CD14-positive monocyte (primary cell): Measurements from ENCODE around the gene SLC25A46. TPM values are rescaled to one million over a fixed set of nuclear protein-coding genes. Genes with fewer than 3 reads are reported as not detected.

ENCODE experiments used
- DNase-seq, 3 donors: peaks; one replicate each; pipeline ENCODE4 v3.0.0-alpha.2; 2011 to 2022
- H2AFZ ChIP-seq: 2 replicates; pipeline ENCODE4 v1.6.0; 2012; ENCODE audit warnings: mild to moderate bottlenecking, low read depth, low read length, inconsistent platforms; ENCODE audit not compliant: insufficient read depth, poor library complexity, severe bottlenecking
- H3K27ac ChIP-seq, 2 donors: 1 replicate in 1 of 2; 2 replicates in 1 of 2; pipeline ENCODE4 v1.5.1; 2012 to 2013; ENCODE audit warnings: low read length in 2 of 2, control low read depth in 1 of 2, inconsistent platforms in 1 of 2, low read depth in 1 of 2, mild to moderate bottlenecking in 1 of 2
- H3K27me3 ChIP-seq, 2 donors: one replicate each; pipeline versions ENCODE4 v1.6.0 to v1.6.1; 2011 to 2013; ENCODE audit warnings: low read length in 2 of 2; ENCODE audit not compliant: control insufficient read depth in 2 of 2, insufficient read depth in 2 of 2
- H3K36me3 ChIP-seq, 2 donors: replicated peaks in 1 of 2; 1 replicate in 1 of 2; 2 replicates in 1 of 2; pipeline versions ENCODE4 v1.5.1 to v1.6.1; 2012 to 2013; ENCODE audit warnings: low read length in 2 of 2, control low read depth in 1 of 2, inconsistent platforms in 1 of 2, mild to moderate bottlenecking in 1 of 2; ENCODE audit not compliant: insufficient read depth in 2 of 2, control insufficient read depth in 1 of 2
- H3K4me1 ChIP-seq, 2 donors: 1 replicate in 1 of 2; 2 replicates in 1 of 2; pipeline versions ENCODE4 v1.5.1 to v1.6.1; 2012 to 2013; ENCODE audit warnings: low read length in 2 of 2, control low read depth in 1 of 2, inconsistent platforms in 1 of 2, mild to moderate bottlenecking in 1 of 2, moderate library complexity in 1 of 2; ENCODE audit not compliant: insufficient read depth in 2 of 2, control insufficient read depth in 1 of 2
- H3K4me2 ChIP-seq: replicated peaks from 2 replicates; pipeline ENCODE3; 2012; ENCODE audit warnings: low read length, moderate library complexity, mild to moderate bottlenecking; ENCODE audit not compliant: poor library complexity, severe bottlenecking; ENCODE audit errors: extremely low read depth
- H3K4me3 ChIP-seq, 3 experiments: fragments of 200-600 bp in 1 of 3; sonication (generic) in 1 of 3; replicated peaks in 1 of 3; 1 replicate in 2 of 3; 2 replicates in 1 of 3; pipeline ENCODE4 v1.5.1; 2011 to 2013; ENCODE audit warnings: low read length in 3 of 3, mild to moderate bottlenecking in 3 of 3, control low read depth in 2 of 3, low read depth in 2 of 3, inconsistent platforms in 1 of 3, moderate library complexity in 1 of 3
- H3K79me2 ChIP-seq: 2 replicates; pipeline ENCODE4 v1.6.0; 2012; ENCODE audit warnings: mild to moderate bottlenecking, control low read depth, inconsistent platforms, low read length, moderate library complexity; ENCODE audit not compliant: insufficient read depth
- H3K9ac ChIP-seq: 2 replicates; pipeline ENCODE4 v1.6.0; 2017; ENCODE audit warnings: low read length, mild to moderate bottlenecking; ENCODE audit not compliant: insufficient read depth, poor library complexity, severe bottlenecking
- H3K9me3 ChIP-seq, 2 donors: replicated peaks in 1 of 2; 1 replicate in 1 of 2; 2 replicates in 1 of 2; pipeline versions ENCODE4 v1.5.1 to v1.6.1; 2012 to 2013; ENCODE audit warnings: low read length in 2 of 2, control low read depth in 1 of 2; ENCODE audit not compliant: control insufficient read depth in 1 of 2, insufficient read depth in 1 of 2
- H4K20me1 ChIP-seq: 2 replicates; pipeline ENCODE4 v1.6.0; 2012; ENCODE audit warnings: mild to moderate bottlenecking, low read length, control low read depth, moderate library complexity; ENCODE audit not compliant: insufficient read depth
- H3K27ac Mint-ChIP-seq, 7 donors: one replicate each; pipeline ENCODE4 v1.8.0; 2020; ENCODE audit warnings: mild to moderate bottlenecking in 7 of 7, mixed read lengths in 7 of 7, moderate library complexity in 6 of 7, inconsistent platforms in 2 of 7
- H3K27me3 Mint-ChIP-seq, 3 donors: one replicate each; pipeline ENCODE4 v1.8.0; 2021 to 2022; ENCODE audit warnings: low read depth in 3 of 3, mild to moderate bottlenecking in 3 of 3, mixed read lengths in 3 of 3, moderate library complexity in 3 of 3, inconsistent platforms in 1 of 3
- H3K36me3 Mint-ChIP-seq, 2 donors: one replicate each; pipeline ENCODE4 v1.8.0; 2020; ENCODE audit warnings: mixed read lengths in 2 of 2, inconsistent platforms in 1 of 2, mild to moderate bottlenecking in 1 of 2
- H3K4me1 Mint-ChIP-seq: one replicate; pipeline ENCODE4 v1.8.0; 2020; ENCODE audit warnings: mild to moderate bottlenecking, mixed read lengths
- H3K4me3 Mint-ChIP-seq, 2 donors: one replicate each; pipeline ENCODE4 v1.8.0; 2020; ENCODE audit warnings: mild to moderate bottlenecking in 2 of 2, mixed read lengths in 2 of 2, moderate library complexity in 1 of 2
- H3K9me3 Mint-ChIP-seq, 7 donors: one replicate each; pipeline ENCODE4 v1.8.0; 2020 to 2022; ENCODE audit warnings: mixed read lengths in 7 of 7, mild to moderate bottlenecking in 6 of 7, moderate library complexity in 6 of 7, inconsistent platforms in 2 of 7
- WGBS: methylation state at CpG from one replicate; pipeline ENCODE4 v1.1.5; 2013; ENCODE audit warnings: missing lambda C conversion rate; ENCODE audit not compliant: insufficient coverage; 5-methylcytosine and 5-hydroxymethylcytosine counted together
- intact Hi-C, 2 donors: fragments of 100-400 bp; cut with micrococcal nuclease; formaldehyde crosslinking; loops; one replicate each; pipeline versions ENCODE4 v1.15.0 to v1.15.1; 2023
- polyA plus RNA-seq, 3 donors: library from polyadenylated mRNA; depleted of rRNA in 1 of 3; unstranded in 2 of 3; stranded (reverse) in 1 of 3; fragments of 300-500 nt in 2 of 3; fragments of >200 nt in 1 of 3; fragmentation: Illumina TruSeq in 2 of 3; gene quantifications; 1 replicate in 2 of 3; 2 replicates in 1 of 3; pipeline ENCODE4 v1.2.3, GENCODE V29; 2012 to 2021
- TF ChIP-seq, protein P1 (sequence below): fragments of 200-600 bp; IDR thresholded peaks from one replicate; pipeline ENCODE4 v1.8.0; 2022; ENCODE audit warnings: antibody characterized with exemption, mild to moderate bottlenecking

The SLC25A46 gene
- polyA plus RNA-seq, 3 donors = 20.1 to 32.2 (median 29.7) TPM

DNA sequence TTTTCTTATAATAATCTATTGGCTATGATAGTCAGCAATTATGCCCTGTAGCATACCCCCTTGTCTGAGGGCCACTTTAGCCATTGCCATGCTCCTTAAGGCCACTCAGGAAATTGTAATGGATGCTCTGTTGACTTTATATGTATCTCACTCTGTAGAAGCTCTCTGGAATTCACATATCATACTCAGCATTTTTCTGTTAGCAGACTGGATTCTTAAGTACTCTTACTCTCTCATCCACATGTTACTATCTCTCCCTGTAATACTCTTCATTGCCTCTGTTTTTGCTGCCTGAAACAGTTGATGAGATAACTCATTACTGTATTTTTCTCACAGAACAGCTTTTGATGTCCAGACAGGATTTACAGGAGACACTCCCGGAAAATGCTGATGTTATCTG is 36.5 kb upstream of the SLC25A46 start:
- H3K4me1 Mint-ChIP-seq = no peaks in the 10 kb centered on the region
- no peak overlapping the region for H3K9ac ChIP-seq
- no peak overlapping the region for H3K27ac Mint-ChIP-seq
- no peak overlapping the region for H3K4me3 Mint-ChIP-seq
- H3K36me3 ChIP-seq = no peaks in the 10 kb centered on the region
- intact Hi-C loops = no loop called here
- H3K9me3 ChIP-seq = peaks cover 2% of the 10 kb centered on the region in 2 donors
- H3K27me3 ChIP-seq = no peaks in the 10 kb centered on the region
- no peaks in the 10 kb centered on the region for H3K36me3 Mint-ChIP-seq
- no peaks in the 10 kb centered on the region for H3K4me1 ChIP-seq
- DNase-seq = no peak
- H3K4me2 ChIP-seq = no peak overlapping the region
- no CpG with 5 or more reads among the region's 1 CpG for WGBS
- H3K4me3 ChIP-seq = no peak overlapping the region
- H4K20me1 ChIP-seq = no peaks in the 10 kb centered on the region
- H2AFZ ChIP-seq = no peak overlapping the region
- H3K79me2 ChIP-seq = no peaks in the 10 kb centered on the region
- no peak overlapping the region for H3K27ac ChIP-seq
- H3K27me3 Mint-ChIP-seq = no peaks in the 10 kb centered on the region
- H3K9me3 Mint-ChIP-seq = peaks cover 0 to 6% (median 3%) of the 10 kb centered on the region in 7 donors
- TF ChIP-seq, protein P1, sequence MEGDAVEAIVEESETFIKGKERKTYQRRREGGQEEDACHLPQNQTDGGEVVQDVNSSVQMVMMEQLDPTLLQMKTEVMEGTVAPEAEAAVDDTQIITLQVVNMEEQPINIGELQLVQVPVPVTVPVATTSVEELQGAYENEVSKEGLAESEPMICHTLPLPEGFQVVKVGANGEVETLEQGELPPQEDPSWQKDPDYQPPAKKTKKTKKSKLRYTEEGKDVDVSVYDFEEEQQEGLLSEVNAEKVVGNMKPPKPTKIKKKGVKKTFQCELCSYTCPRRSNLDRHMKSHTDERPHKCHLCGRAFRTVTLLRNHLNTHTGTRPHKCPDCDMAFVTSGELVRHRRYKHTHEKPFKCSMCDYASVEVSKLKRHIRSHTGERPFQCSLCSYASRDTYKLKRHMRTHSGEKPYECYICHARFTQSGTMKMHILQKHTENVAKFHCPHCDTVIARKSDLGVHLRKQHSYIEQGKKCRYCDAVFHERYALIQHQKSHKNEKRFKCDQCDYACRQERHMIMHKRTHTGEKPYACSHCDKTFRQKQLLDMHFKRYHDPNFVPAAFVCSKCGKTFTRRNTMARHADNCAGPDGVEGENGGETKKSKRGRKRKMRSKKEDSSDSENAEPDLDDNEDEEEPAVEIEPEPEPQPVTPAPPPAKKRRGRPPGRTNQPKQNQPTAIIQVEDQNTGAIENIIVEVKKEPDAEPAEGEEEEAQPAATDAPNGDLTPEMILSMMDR = no peak

DNA sequence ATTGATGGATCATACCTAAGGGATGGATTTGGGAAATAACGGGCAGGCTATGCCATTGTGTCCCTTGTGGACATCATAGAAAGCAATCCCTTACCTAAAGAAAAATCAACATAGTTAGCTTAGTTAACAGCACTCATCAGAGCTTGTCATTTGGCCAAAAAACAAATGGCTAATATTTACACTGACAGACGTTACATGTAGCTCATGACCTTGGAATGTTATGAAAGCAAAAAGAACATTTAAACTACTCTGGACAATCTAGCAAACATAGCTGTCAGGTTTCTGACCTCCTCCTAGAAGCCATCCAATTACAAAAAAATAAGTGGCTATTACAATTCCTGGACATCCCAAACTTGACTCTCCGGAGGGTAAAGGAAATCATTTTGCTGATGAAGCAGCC is 36.1 kb upstream of the SLC25A46 start:
- H3K4me1 Mint-ChIP-seq = no peaks in the 10 kb centered on the region
- H2AFZ ChIP-seq = no peak overlapping the region
- DNase-seq = no peak
- TF ChIP-seq, protein P1 = no peak
- WGBS = 71% methylated on average over 1 of the region's 3 CpGs
- no peak overlapping the region for H3K4me2 ChIP-seq
- H4K20me1 ChIP-seq = no peaks in the 10 kb centered on the region
- H3K36me3 Mint-ChIP-seq = no peaks in the 10 kb centered on the region
- H3K9me3 Mint-ChIP-seq = peaks cover 0 to 7% (median 4%) of the 10 kb centered on the region in 7 donors
- H3K27ac ChIP-seq = no peak overlapping the region
- H3K79me2 ChIP-seq = no peaks in the 10 kb centered on the region
- no peaks in the 10 kb centered on the region for H3K27me3 ChIP-seq
- H3K4me3 ChIP-seq = no peak overlapping the region
- H3K4me1 ChIP-seq = no peaks in the 10 kb centered on the region
- H3K9me3 ChIP-seq = peaks cover 5 to 6% of the 10 kb centered on the region in 2 donors
- H3K36me3 ChIP-seq = no peaks in the 10 kb centered on the region
- H3K27me3 Mint-ChIP-seq = no peaks in the 10 kb centered on the region
- intact Hi-C loops = no loop called here
- H3K27ac Mint-ChIP-seq = no peak overlapping the region
- no peak overlapping the region for H3K9ac ChIP-seq
- no peak overlapping the region for H3K4me3 Mint-ChIP-seq
